ENCODE data around the gene KRTAP7-1.

KRTAP7-1 gene

GRCh38 chr21:30813174-30813573 lies 16.4 kb downstream of the KRTAP7-1 start, which contains the start of gene KRTAP8-1:
KRTAP8-1 (minus strand) TSS chr21:30813274; CDS start chr21:30813220, 54 bp downstream.
- H2BK15ac ChIP-seq (ENCODE audit: low read depth, poor library complexity, severe bottlenecking), result no peak within 1 kb of the TSS
- 100% methylated on average over 1 of the region's 5 CpGs for WGBS

GRCh38 chr21:30800605-30801004 lies 29.0 kb downstream of the KRTAP7-1 start:
- no peak overlapping the region for H3K4ac ChIP-seq (ENCODE audit: low read depth in 1 of 2, low read length in 2 of 2)
- no peaks in the 10 kb centered on the region for H3K27me3 ChIP-seq (ENCODE audit: control insufficient read depth in 1 of 2, insufficient read depth in 1 of 2, low read length in 2 of 2)
- H2BK15ac ChIP-seq (ENCODE audit: low read depth, poor library complexity, severe bottlenecking), result no peak overlapping the region
- no peak overlapping the region for H3K14ac ChIP-seq (ENCODE audit: low read length in 2 of 2)
- no peak overlapping the region for H4K91ac ChIP-seq (ENCODE audit: low read length)
- no peak overlapping the region for H4K8ac ChIP-seq (ENCODE audit: low read length)
- H2BK120ac ChIP-seq (ENCODE audit: low read depth, low read length), result no peak overlapping the region
- no peak overlapping the region for H2BK12ac ChIP-seq (ENCODE audit: low read length in 2 of 2)
- H2AFZ ChIP-seq (ENCODE audit: low read depth, low read length), result no peak overlapping the region
- no peak overlapping the region for H3K27ac ChIP-seq (ENCODE audit: low read length, poor library complexity, severe bottlenecking)
- H3K4me2 ChIP-seq (ENCODE audit: low read length, poor library complexity, severe bottlenecking), result no peak overlapping the region
- H3K4me3 ChIP-seq (ENCODE audit: insufficient read depth in 1 of 2, low read depth in 1 of 2, low read length in 2 of 2), result no peak overlapping the region
- no peak overlapping the region for H3K18ac ChIP-seq (ENCODE audit: low read depth in 1 of 2, low read length in 2 of 2)
- H2BK5ac ChIP-seq (ENCODE audit: low read depth, low read length, poor library complexity, severe bottlenecking), result no peak overlapping the region
- no peaks in the 10 kb centered on the region for H3K79me1 ChIP-seq (replicated peaks; ENCODE audit: low read length, poor library complexity, severe bottlenecking)
- H3K9me3 ChIP-seq (ENCODE audit: control insufficient read depth, low read length), result peaks cover 5% of the 10 kb centered on the region
- DNase-seq, result no peak
- WGBS, result 63% methylated on average over 1 of the region's 1 CpG
- no peaks in the 10 kb centered on the region for H3K4me1 ChIP-seq (ENCODE audit: control insufficient read depth, insufficient read depth, low read depth, low read length)
- no peaks in the 10 kb centered on the region for H3K36me3 ChIP-seq (ENCODE audit: control insufficient read depth in 1 of 2, insufficient read depth in 2 of 2, low read depth in 1 of 2, low read length in 2 of 2)
- H3K23ac ChIP-seq (ENCODE audit: low read length in 2 of 2), result no peak overlapping the region
- no peak overlapping the region for H3K9ac ChIP-seq (ENCODE audit: low read length)
- no peak overlapping the region for H2AK5ac ChIP-seq (ENCODE audit: low read length, severe bottlenecking)

More at GRCh38 chr21:30813174-30813573, 16.4 kb downstream of the KRTAP7-1 start, which contains the start of gene KRTAP8-1:
- no peaks in the 10 kb centered on the region for H3K27me3 ChIP-seq (ENCODE audit: control insufficient read depth in 1 of 2, insufficient read depth in 1 of 2, low read length in 2 of 2)
- H3K9me3 ChIP-seq (ENCODE audit: control insufficient read depth, low read length), result peaks cover 5% of the 10 kb centered on the region
- H4K91ac ChIP-seq (ENCODE audit: low read length), result no peak within 1 kb of the TSS
- no peak within 1 kb of the TSS for H3K4ac ChIP-seq (ENCODE audit: low read depth in 1 of 2, low read length in 2 of 2)
- no peak within 1 kb of the TSS for H4K8ac ChIP-seq (ENCODE audit: low read length)
- H3K27ac ChIP-seq (ENCODE audit: low read length, poor library complexity, severe bottlenecking), result no peak within 1 kb of the TSS
- no peaks in the 10 kb centered on the region for H3K4me1 ChIP-seq (ENCODE audit: control insufficient read depth, insufficient read depth, low read depth, low read length)
- no peak within 1 kb of the TSS for H3K23ac ChIP-seq (ENCODE audit: low read length in 2 of 2)
- H2BK12ac ChIP-seq (ENCODE audit: low read length in 2 of 2), result no peak within 1 kb of the TSS
- H2BK120ac ChIP-seq (ENCODE audit: low read depth, low read length), result no peak within 1 kb of the TSS
- H2BK5ac ChIP-seq (ENCODE audit: low read depth, low read length, poor library complexity, severe bottlenecking), result no peak within 1 kb of the TSS
- DNase-seq, result no peak
- H3K79me1 ChIP-seq (replicated peaks; ENCODE audit: low read length, poor library complexity, severe bottlenecking), result no peaks in the 10 kb centered on the region
- no peaks in the 10 kb centered on the region for H3K36me3 ChIP-seq (ENCODE audit: control insufficient read depth in 1 of 2, insufficient read depth in 2 of 2, low read depth in 1 of 2, low read length in 2 of 2)
- no peak within 1 kb of the TSS for H3K18ac ChIP-seq (ENCODE audit: low read depth in 1 of 2, low read length in 2 of 2)
- H3K4me2 ChIP-seq (ENCODE audit: low read length, poor library complexity, severe bottlenecking), result no peak within 1 kb of the TSS
- no peak within 1 kb of the TSS for H3K9ac ChIP-seq (ENCODE audit: low read length)
- no peak within 1 kb of the TSS for H3K14ac ChIP-seq (ENCODE audit: low read length in 2 of 2)
- peak within 1 kb of the TSS in 1 of 2 experiments; percentile 20 for H3K4me3 ChIP-seq (ENCODE audit: insufficient read depth in 1 of 2, low read depth in 1 of 2, low read length in 2 of 2)
- H2AK5ac ChIP-seq (ENCODE audit: low read length, severe bottlenecking), result no peak within 1 kb of the TSS
- no peak within 1 kb of the TSS for H2AFZ ChIP-seq (ENCODE audit: low read depth, low read length)

GRCh38 chr21:30793581-30794314 lies 35.8 kb downstream of the KRTAP7-1 start:
- Histone ChIP-seq H4K91ac (ENCODE audit: low read length) (no peak overlapping the region), H3K18ac (ENCODE audit: low read depth in 1 of 2, low read length in 2 of 2) (no peak overlapping the region), H3K27me3 (ENCODE audit: control insufficient read depth in 1 of 2, insufficient read depth in 1 of 2, low read length in 2 of 2) (no peaks in the 10 kb centered on the region), H3K4me2 (ENCODE audit: low read length, poor library complexity, severe bottlenecking) (no peak overlapping the region), H3K9ac (ENCODE audit: low read length) (no peak overlapping the region), H3K9me3 (ENCODE audit: control insufficient read depth, low read length) (no peaks in the 10 kb centered on the region), H2BK15ac (ENCODE audit: low read depth, poor library complexity, severe bottlenecking) (no peak overlapping the region), H2AFZ (ENCODE audit: low read depth, low read length) (no peak overlapping the region), H2BK5ac (ENCODE audit: low read depth, low read length, poor library complexity, severe bottlenecking) (no peak overlapping the region), H3K27ac (ENCODE audit: low read length, poor library complexity, severe bottlenecking) (no peak overlapping the region), H3K4ac (ENCODE audit: low read depth in 1 of 2, low read length in 2 of 2) (no peak overlapping the region), H3K4me3 (ENCODE audit: insufficient read depth in 1 of 2, low read depth in 1 of 2, low read length in 2 of 2) (no peak overlapping the region), H3K36me3 (ENCODE audit: control insufficient read depth in 1 of 2, insufficient read depth in 2 of 2, low read depth in 1 of 2, low read length in 2 of 2) (no peaks in the 10 kb centered on the region), H4K8ac (ENCODE audit: low read length) (no peak overlapping the region), H3K4me1 (ENCODE audit: control insufficient read depth, insufficient read depth, low read depth, low read length) (no peaks in the 10 kb centered on the region), H2BK120ac (ENCODE audit: low read depth, low read length) (no peak overlapping the region), H3K23ac (ENCODE audit: low read length in 2 of 2) (no peak overlapping the region), H2BK12ac (ENCODE audit: low read length in 2 of 2) (no peak overlapping the region), H2AK5ac (ENCODE audit: low read length, severe bottlenecking) (no peak overlapping the region), H3K79me1 (replicated peaks; ENCODE audit: low read length, poor library complexity, severe bottlenecking) (no peaks in the 10 kb centered on the region), H3K14ac (ENCODE audit: low read length in 2 of 2) (no peak overlapping the region)
- no peak for DNase-seq
- 63% methylated on average over 1 of the region's 2 CpGs for WGBS

GRCh38 chr21:30779249-30779648 lies 50.3 kb downstream of the KRTAP7-1 start:
- Histone ChIP-seq H3K4ac (ENCODE audit: low read depth in 1 of 2, low read length in 2 of 2) (no peak overlapping the region), H3K23ac (ENCODE audit: low read length in 2 of 2) (no peak overlapping the region), H2BK5ac (ENCODE audit: low read depth, low read length, poor library complexity, severe bottlenecking) (no peak overlapping the region), H2BK120ac (ENCODE audit: low read depth, low read length) (no peak overlapping the region), H2AFZ (ENCODE audit: low read depth, low read length) (no peak overlapping the region), H2BK12ac (ENCODE audit: low read length in 2 of 2) (no peak overlapping the region), H3K18ac (ENCODE audit: low read depth in 1 of 2, low read length in 2 of 2) (no peak overlapping the region), H2BK15ac (ENCODE audit: low read depth, poor library complexity, severe bottlenecking) (no peak overlapping the region), H3K9ac (ENCODE audit: low read length) (no peak overlapping the region), H3K4me2 (ENCODE audit: low read length, poor library complexity, severe bottlenecking) (no peak overlapping the region), H3K4me1 (ENCODE audit: control insufficient read depth, insufficient read depth, low read depth, low read length) (no peaks in the 10 kb centered on the region), H3K27me3 (ENCODE audit: control insufficient read depth in 1 of 2, insufficient read depth in 1 of 2, low read length in 2 of 2) (no peaks in the 10 kb centered on the region), H3K4me3 (ENCODE audit: insufficient read depth in 1 of 2, low read depth in 1 of 2, low read length in 2 of 2) (no peak overlapping the region), H3K14ac (ENCODE audit: low read length in 2 of 2) (no peak overlapping the region), H4K91ac (ENCODE audit: low read length) (no peak overlapping the region), H3K9me3 (ENCODE audit: control insufficient read depth, low read length) (peaks cover 8% of the 10 kb centered on the region), H3K27ac (ENCODE audit: low read length, poor library complexity, severe bottlenecking) (no peak overlapping the region), H3K36me3 (ENCODE audit: control insufficient read depth in 1 of 2, insufficient read depth in 2 of 2, low read depth in 1 of 2, low read length in 2 of 2) (no peaks in the 10 kb centered on the region), H4K8ac (ENCODE audit: low read length) (no peak overlapping the region), H2AK5ac (ENCODE audit: low read length, severe bottlenecking) (no peak overlapping the region), H3K79me1 (replicated peaks; ENCODE audit: low read length, poor library complexity, severe bottlenecking) (no peaks in the 10 kb centered on the region)
- DNase-seq, result no peak
- no CpG with 5 or more reads among the region's 1 CpG for WGBS
